NCI-H2107 treated with DMSO at 0.1 percent for 48 hours (cell line): Measurements from ENCODE around the gene ZNF516.

Source experiments
- DNase-seq: peaks from one replicate; lab custom pipeline; 2025; ENCODE audit not compliant: unreplicated experiment; lab: John Stamatoyannopoulos, UW

Gene ZNF516

GRCh38 chr18:76514573-76514972, 19.5 kb upstream of the ZNF516 start:
- DNase-seq = no peak

- no peak for DNase-seq
These were observed 12.9 kb upstream of the ZNF516 start for GRCh38 chr18:76507830-76508385.

GRCh38 chr18:76506974-76507764, 12.1 kb upstream of the ZNF516 start:
- DNase-seq = no peak

- DNase-seq = no peak
These were observed 11.4 kb upstream of the ZNF516 start for GRCh38 chr18:76506395-76506794.

- no peak for DNase-seq
These were observed 10.6 kb upstream of the ZNF516 start for GRCh38 chr18:76505614-76506013.

- no peak for DNase-seq
These were observed 9.7 kb upstream of the ZNF516 start for GRCh38 chr18:76504749-76505148.

- no peak for DNase-seq
These were observed 8.8 kb upstream of the ZNF516 start for GRCh38 chr18:76503649-76504386.

- no peak for DNase-seq
These were observed 7.5 kb upstream of the ZNF516 start for GRCh38 chr18:76502551-76502950.

GRCh38 chr18:76499637-76500340, 4.7 kb upstream of the ZNF516 start:
- DNase-seq = no peak

- no peak for DNase-seq
These were observed 4.0 kb upstream of the ZNF516 start for GRCh38 chr18:76499021-76499420.

- DNase-seq = no peak
These were observed 3.0 kb upstream of the ZNF516 start for GRCh38 chr18:76498064-76498463.

- DNase-seq = no peak
These were observed 2.0 kb upstream of the ZNF516 start for GRCh38 chr18:76497021-76497420.

- peak; percentile 57 for DNase-seq
These were observed 1.3 kb upstream of the ZNF516 start for GRCh38 chr18:76496194-76496890.

GRCh38 chr18:76495435-76496193, 572 bp upstream of the ZNF516 start:
- DNase-seq = peak; percentile 53

GRCh38 chr18:76494231-76495005, 624 bp downstream of the ZNF516 start:
- no peak for DNase-seq

GRCh38 chr18:76493213-76494161, 1.6 kb downstream of the ZNF516 start:
- peak; percentile 56 for DNase-seq

- peak; percentile 91 for DNase-seq
These were observed 2.3 kb downstream of the ZNF516 start for GRCh38 chr18:76492669-76493212.
